GM21528 (cell line): ENCODE data around the gene ZNF792.
"Not testable (repeated sequence)": the region's sequence is repeated elsewhere in the genome, so short reads cannot be mapped to it uniquely, and the experiment has no call there.

Experiments used
- ATAC-seq: cut with Tn5 transposase; IDR thresholded peaks from one replicate; pipeline ENCODE4 v1.9.1; 2021; ENCODE audit warnings: mild to moderate bottlenecking, moderate library complexity; ENCODE audit not compliant: unreplicated experiment, low FRiP score

The ZNF792 gene

GRCh38 chr19:34972163-34972705 lies 8.2 kb upstream of the ZNF792 start:
- no peak for ATAC-seq

GRCh38 chr19:34970185-34970780 lies 6.3 kb upstream of the ZNF792 start:
- not testable (repeated sequence) for ATAC-seq

GRCh38 chr19:34969721-34970120 lies 5.7 kb upstream of the ZNF792 start:
- ATAC-seq: no peak

GRCh38 chr19:34967551-34967950 lies 3.5 kb upstream of the ZNF792 start:
- ATAC-seq: no peak

GRCh38 chr19:34965505-34965904 lies 1.5 kb upstream of the ZNF792 start:
- not testable (repeated sequence) for ATAC-seq

GRCh38 chr19:34964598-34964997 lies 569 bp upstream of the ZNF792 start:
- ATAC-seq: no peak

GRCh38 chr19:34962687-34963572 lies 1.1 kb downstream of the ZNF792 start:
- no peak for ATAC-seq

GRCh38 chr19:34961775-34962686 lies 2.0 kb downstream of the ZNF792 start:
- ATAC-seq: no peak

- ATAC-seq: no peak
Measured at GRCh38 chr19:34960940-34961679, 2.9 kb downstream of the ZNF792 start.

GRCh38 chr19:34960103-34960805 lies 3.8 kb downstream of the ZNF792 start:
- ATAC-seq: no peak

- ATAC-seq: no peak
Measured at GRCh38 chr19:34959021-34959420, 5.0 kb downstream of the ZNF792 start.

- ATAC-seq: no peak
Measured at GRCh38 chr19:34957830-34958751, 5.9 kb downstream of the ZNF792 start.

- no peak for ATAC-seq
Measured at GRCh38 chr19:34953092-34953491, 10.9 kb downstream of the ZNF792 start.

GRCh38 chr19:34943861-34944573 lies 20.0 kb downstream of the ZNF792 start:
- ATAC-seq: no peak

GRCh38 chr19:34938886-34939285 lies 25.1 kb downstream of the ZNF792 start:
- no peak for ATAC-seq

GRCh38 chr19:34936184-34936583 lies 27.8 kb downstream of the ZNF792 start:
- no peak for ATAC-seq

GRCh38 chr19:34932494-34932893 lies 31.5 kb downstream of the ZNF792 start:
- no peak for ATAC-seq
